CD1c-positive myeloid dendritic cell (primary cell): Measurements from ENCODE around the gene MACROH2A2.
"Not testable (repeated sequence)": the region's sequence is repeated elsewhere in the genome, so short reads cannot be mapped to it uniquely, and the experiment has no call there.

Source experiments
- DNase-seq: peaks from one replicate; pipeline ENCODE4 v3.0.0-alpha.2; 2016; ENCODE audit errors: extremely low spot score

The MACROH2A2 gene

GRCh38 chr10:70052462-70053217, at the start of gene MACROH2A2:
TSS of gene MACROH2A2 (plus strand) at chr10:70052846. CDS start at chr10:70075659, 22,813 bp downstream.
- no peak for DNase-seq

DNA sequence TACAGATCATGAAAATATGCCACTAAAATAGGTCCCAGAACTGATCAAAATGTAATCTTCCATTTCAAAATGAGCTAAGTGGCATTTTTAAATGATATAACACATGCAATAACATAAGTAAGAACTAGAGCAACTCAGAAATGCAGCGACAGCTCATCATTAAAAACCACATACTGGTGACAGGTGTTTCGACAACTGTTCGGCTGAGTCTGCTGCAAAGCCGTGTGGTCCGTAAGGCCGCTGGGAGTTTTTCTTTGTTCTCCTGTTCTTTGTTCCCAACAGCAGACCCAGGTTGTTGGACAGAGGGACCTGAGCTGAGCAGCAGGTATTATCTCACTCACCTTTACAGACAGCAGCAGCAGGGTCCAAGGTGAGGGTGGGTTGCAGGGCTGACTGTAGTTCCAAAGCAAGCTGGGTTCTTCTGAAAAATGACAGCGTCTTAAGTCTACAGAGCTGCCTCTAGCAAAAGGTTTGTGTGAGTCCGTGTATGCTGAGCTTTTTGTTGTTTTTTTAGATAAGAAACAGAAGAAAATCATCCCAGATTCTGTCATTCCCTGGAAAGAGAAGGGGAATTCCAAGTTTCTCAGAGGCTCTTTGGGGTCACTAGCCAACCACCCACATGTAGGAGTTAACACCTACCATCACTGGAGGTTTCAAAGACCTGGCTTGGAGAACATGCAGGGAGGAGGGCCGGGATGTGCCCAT, 45.4 kb upstream of the MACROH2A2 start:
- no peak for DNase-seq

- no peak for DNase-seq
These were observed 21.4 kb upstream of the MACROH2A2 start for GRCh38 chr10:70031215-70031614.

DNA sequence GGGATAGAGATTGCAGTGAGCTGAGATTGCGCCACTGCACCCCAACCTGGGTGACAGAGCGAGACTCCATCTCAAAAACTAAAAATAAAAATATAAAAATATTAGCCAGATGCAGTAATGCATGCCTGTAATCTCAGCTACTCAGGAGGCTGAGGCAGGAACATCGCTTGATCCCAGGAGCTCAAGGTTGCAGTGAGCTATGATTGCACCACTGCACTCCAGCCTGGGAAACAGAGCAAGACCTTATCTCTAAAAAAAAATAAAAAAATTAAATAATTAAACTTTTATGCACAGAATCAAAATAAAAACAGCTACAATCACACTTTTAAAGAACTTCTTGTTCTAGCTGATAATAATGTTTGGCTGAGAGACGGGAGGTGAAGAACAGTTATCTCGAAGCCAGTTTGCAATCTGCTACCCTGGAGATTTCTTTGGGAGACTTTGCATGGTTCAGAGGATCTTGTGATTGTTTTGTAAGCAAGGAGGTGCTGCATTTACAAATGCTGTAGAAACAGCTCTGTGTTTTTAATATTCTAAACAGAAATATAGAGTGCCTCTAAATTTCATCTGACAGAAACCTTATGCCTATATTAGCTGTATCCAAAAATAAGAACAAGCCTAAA, 19.9 kb upstream of the MACROH2A2 start:
- DNase-seq: no peak

DNA sequence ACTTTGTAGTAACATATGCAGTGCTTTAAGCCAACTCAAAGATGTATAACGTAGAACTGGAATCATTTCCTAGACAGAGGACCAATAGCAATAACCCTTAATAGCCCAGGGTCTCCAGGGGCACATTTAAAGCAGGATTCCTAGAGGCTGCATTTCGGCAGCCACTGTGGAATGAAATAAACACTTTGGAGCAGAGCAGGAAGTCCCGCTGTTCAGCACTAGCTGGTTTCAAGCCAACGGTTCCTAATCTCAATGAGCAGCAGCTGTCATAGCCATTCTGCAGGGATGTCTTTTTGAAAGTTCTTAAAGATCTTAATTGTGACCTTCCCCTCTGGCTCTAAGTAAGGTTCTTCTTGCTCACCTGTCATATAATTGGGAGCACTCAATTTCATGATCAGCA, 18.4 kb upstream of the MACROH2A2 start:
- no peak for DNase-seq

DNA sequence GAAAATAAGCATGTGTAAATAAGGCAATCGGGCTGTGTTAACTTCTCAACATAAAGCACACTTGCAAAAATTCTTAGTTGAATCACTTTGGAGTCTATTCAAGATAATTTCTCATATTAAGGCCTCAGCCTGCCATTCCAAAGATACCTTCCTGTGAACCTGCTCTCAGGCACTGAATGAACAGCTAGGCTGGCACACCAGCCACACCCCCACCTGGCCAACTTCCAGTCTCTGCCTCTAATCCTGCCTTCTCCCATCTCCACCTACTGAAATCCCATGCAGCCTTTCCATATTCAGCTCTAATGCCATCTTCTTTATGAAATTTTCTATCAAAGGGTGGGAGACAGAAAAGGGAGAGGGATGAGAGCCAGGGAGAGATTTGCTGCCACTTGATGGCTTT, 17.1 kb upstream of the MACROH2A2 start:
- no peak for DNase-seq

DNA sequence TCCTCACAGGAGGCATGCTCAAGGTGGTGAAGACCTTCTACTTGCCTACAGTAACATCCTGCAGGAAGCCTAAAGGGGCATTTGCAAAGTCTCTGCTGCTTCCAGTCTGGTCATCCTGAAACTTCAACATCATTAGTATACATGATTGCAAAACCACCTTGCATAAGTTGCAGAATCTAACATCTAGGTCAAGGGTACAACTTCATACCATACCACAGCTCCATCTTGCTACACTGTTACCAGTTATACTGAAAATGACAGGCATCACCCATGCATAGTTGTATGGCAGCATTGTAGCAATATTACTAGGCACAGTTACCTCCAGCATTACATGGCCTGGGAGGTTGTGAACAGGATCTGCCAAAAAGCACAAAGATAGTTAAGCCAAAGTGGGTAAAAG, 13.7 kb upstream of the MACROH2A2 start:
- no peak for DNase-seq

GRCh38 chr10:70041016-70041415, 11.6 kb upstream of the MACROH2A2 start:
- no peak for DNase-seq

DNA sequence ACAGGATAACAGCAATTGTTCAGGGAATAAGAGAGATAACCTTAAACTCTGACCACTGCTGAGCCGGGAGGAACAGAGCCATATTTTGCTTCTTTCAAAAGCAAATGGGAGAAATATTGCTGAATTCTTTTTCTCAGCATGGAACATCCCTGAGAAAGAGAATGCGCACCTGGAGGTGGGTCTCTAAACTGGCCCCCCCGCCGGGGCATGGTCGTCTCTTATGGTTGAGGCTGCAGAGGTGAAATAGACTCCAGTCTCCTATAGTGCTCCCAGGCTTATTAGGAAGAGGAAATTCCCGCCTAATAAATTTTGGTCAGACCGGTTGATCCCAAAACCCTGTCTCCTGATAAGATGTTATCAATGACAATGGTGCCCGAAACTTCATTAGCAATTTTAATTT, 10.9 kb upstream of the MACROH2A2 start:
- DNase-seq: not testable (repeated sequence)

DNA sequence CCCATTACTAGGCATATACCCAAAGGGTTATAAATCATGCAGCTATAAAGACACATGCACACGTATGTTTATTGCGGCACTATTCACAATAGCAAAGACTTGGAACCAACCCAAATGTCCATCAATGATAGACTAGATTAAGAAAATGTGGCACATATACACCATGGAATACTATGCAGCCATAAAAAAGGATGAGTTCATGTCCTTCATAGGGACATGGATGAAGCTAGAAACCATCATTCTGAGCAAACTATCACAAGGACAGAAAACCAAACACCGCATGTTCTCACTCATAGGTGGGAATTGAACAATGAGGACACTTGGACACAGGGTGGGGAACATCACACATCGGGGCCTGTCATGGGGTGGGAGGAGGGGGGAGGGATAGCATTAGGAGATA, 5.6 kb upstream of the MACROH2A2 start:
- not testable (repeated sequence) for DNase-seq

DNA sequence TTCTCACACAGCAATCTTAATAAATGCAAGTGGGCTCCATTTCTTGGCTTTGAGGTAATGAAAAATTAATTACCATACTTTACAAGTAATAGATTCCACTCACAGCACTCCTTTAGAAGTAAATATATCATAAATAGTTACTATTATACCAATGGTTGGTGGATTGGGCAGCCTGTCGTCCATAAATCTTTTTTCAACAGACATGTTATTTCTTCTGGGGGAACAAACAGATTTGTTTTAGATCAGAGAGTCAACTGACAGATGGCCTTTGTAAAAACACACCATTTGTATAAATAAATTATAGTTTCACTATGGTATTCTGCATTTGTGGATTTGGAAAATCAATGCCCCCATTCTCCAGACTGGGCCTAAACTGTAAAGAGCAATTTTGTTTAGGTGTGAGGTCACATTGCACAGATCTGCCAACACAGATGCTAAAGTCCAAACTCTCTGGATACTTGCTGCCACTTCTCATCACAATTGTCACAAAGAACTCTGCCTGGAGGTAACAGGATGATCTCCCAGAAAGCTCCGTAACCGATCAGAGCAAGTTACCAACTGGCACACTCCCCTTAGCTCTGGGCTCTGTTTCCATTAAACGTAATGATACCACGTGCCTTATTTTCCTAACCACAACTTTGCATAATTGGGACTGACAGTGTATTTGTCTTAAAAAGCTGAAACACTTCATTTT, 4.5 kb upstream of the MACROH2A2 start:
- no peak for DNase-seq

GRCh38 chr10:70051848-70052247, 798 bp upstream of the MACROH2A2 start:
- no peak for DNase-seq

DNA sequence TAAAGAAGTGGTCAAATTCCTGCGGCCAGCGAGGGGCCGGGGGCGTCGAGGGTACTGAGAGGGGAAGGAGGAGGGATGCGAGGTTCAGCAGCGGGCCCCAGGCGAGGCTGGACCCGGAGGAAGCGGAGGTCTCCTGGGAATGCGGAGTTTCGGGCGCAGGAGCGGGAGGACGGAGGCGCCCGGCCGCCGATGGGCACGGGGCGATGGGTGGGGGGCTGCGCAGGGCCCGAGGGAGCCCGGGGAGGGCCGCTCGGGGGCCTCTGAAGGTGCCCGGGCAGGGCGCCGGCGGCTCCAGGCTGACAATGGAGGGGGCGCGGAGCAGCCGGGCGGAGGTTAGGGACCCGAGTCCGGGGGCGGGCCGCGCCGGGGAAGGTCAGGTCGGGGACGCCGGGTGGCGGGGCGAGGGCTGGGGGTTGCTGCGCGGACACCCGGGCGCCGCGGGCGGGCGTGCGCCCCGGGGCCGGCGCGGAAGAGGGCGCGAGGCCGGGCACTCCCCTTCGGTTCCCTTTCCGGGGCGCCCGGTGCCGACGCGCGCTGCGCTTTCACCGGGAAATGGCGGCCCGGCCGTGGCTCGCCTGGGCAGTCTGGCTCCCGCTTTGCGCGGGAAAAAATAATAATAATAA, 683 bp downstream of the MACROH2A2 start:
- DNase-seq: peak; percentile 8

- DNase-seq: no peak
These were observed 1.2 kb downstream of the MACROH2A2 start for GRCh38 chr10:70053841-70054288.

- no peak for DNase-seq
These were observed 2.3 kb downstream of the MACROH2A2 start for GRCh38 chr10:70054902-70055301.

DNA sequence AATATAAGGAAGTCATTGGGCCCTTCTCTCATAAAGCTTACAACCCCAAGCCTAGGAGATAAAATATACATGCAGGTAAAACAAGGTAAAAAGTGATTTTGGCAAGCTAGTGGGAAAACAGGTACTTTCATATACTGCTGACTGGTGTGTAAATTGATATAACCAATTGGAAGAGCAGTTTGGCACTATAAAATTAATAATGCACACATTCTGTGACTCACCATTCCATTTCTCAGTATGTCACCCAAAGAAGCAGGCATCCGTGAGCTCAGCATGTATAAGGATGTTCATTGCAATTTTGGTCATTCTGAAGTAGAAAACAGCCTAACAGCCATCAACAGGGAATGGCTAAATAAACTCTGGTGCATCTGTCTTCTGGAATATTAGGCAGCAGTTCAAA, 2.9 kb downstream of the MACROH2A2 start:
- DNase-seq: no peak

GRCh38 chr10:70057306-70057705, 4.7 kb downstream of the MACROH2A2 start:
- DNase-seq: no peak

DNA sequence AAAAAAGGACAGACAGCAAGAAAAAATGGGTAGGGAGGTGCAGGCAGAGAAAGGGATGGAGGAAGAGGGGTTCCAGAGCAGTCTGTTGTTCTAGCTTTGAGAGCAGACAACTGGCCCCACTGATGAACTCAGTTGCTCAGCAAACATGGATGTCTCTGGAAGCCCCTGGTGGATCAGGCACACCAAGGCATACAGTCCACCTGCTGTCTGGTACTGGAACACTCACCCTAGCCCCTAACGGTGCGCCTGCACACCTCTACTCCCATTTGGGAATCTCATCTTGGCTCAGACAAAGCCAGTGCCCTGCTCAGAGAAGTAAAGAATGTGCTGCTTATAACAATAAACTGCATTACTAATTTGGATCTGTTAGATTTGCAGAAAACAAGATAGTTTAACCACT, 7.7 kb downstream of the MACROH2A2 start:
- DNase-seq: no peak

DNA sequence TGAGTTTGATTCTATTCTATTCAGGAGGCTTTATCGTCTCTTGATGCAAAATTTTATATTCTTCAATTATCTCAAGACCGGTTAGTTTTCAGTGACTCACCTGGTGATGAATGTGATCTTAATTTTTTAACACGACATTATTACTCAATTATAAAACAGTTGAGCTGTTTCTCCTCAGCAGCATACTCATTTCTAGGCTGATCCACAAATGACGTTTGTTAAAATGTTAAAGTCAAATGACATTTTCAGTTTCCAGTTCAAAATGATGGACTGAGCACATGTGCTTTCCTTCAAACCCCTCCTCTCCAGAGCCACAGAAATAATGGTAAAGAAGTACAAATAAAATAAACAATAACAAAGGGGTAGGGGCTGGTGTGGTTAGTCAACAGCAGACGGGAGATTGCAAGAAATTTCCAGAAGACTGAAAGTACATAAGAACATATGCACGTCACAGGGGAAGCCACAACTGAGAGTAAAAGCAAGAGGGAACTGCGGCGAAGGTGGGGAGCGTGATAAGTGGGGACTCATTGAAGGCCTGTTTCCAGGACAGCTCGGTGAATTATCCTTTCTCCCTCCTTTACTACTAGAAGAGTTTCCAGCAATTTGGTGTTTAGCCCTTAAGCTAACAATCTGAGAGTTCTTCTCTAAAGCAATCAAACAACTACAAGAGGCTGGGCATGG, 10.9 kb downstream of the MACROH2A2 start:
- DNase-seq: no peak

DNA sequence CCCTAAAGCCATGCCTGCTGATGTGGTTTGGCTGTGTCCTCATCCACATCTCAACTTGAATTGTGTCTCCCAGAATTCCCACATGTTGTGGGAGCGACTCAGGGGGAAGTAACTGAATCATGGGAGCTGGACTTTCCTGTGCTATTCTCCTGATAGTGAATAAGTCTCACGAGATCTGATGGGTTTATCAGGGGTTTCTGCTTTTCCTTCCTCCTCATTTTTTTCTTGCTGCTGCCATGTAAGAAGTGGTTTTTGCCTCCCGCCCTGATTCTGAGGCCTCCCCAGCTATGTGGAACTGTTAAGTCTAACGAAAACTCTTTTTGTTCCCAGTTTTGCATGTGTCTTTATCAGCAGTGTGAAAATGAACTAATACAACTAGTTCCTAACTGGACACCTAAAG, 11.8 kb downstream of the MACROH2A2 start:
- DNase-seq: no peak

- no peak for DNase-seq
These were observed 13.5 kb downstream of the MACROH2A2 start for GRCh38 chr10:70066190-70066589.
